ENCODE results near the gene DHCR24.
"Not testable (repeated sequence)": the region's sequence is repeated elsewhere in the genome, so short reads cannot be mapped to it uniquely, and the experiment has no call there.

DHCR24 gene

GRCh38 chr1:54886724-54887664 lies at the start of gene DHCR24:
DHCR24 (minus strand) TSS chr1:54887195; CDS start chr1:54887119, 76 bp downstream.
- DNase-seq (ENCODE audit: extremely low read depth, low read depth) = no peak
- peak within 1 kb of the TSS; percentile 84 for H3K4me3 ChIP-seq (replicated peaks; ENCODE audit: low read depth, low read length)
- no peak for TF ChIP-seq CTCF (IDR thresholded peaks at IDR 0.05; ENCODE audit: low read depth, low read length, missing control alignments)

GRCh38 chr1:54936791-54937190 lies 49.8 kb upstream of the DHCR24 start:
- no peak for DNase-seq (ENCODE audit: extremely low read depth, low read depth)
- no peak for TF ChIP-seq CTCF (IDR thresholded peaks at IDR 0.05; ENCODE audit: low read depth, low read length, missing control alignments)
- no peak overlapping the region for H3K4me3 ChIP-seq (replicated peaks; ENCODE audit: low read depth, low read length)

GRCh38 chr1:54934869-54935268 lies 47.9 kb upstream of the DHCR24 start:
- H3K4me3 ChIP-seq (replicated peaks; ENCODE audit: low read depth, low read length) = no peak overlapping the region
- peak; percentile 85 for DNase-seq (ENCODE audit: extremely low read depth, low read depth)
- no peak for TF ChIP-seq CTCF (IDR thresholded peaks at IDR 0.05; ENCODE audit: low read depth, low read length, missing control alignments)

GRCh38 chr1:54934081-54934480 lies 47.1 kb upstream of the DHCR24 start:
- not testable (repeated sequence) for H3K4me3 ChIP-seq (replicated peaks; ENCODE audit: low read depth, low read length)

GRCh38 chr1:54931275-54931840 lies 44.4 kb upstream of the DHCR24 start:
- no peak for TF ChIP-seq CTCF (IDR thresholded peaks at IDR 0.05; ENCODE audit: low read depth, low read length, missing control alignments)
- DNase-seq (ENCODE audit: extremely low read depth, low read depth) = no peak
- no peak overlapping the region for H3K4me3 ChIP-seq (replicated peaks; ENCODE audit: low read depth, low read length)

More at GRCh38 chr1:54934081-54934480, 47.1 kb upstream of the DHCR24 start:
- DNase-seq (ENCODE audit: extremely low read depth, low read depth) = not testable (repeated sequence)

- DNase-seq (ENCODE audit: extremely low read depth, low read depth) = no peak
- TF ChIP-seq CTCF (IDR thresholded peaks at IDR 0.05; ENCODE audit: low read depth, low read length, missing control alignments) = no peak
- no peak overlapping the region for H3K4me3 ChIP-seq (replicated peaks; ENCODE audit: low read depth, low read length)
These were observed 42.7 kb upstream of the DHCR24 start for GRCh38 chr1:54929700-54930099.

- DNase-seq (ENCODE audit: extremely low read depth, low read depth) = no peak
- no peak overlapping the region for H3K4me3 ChIP-seq (replicated peaks; ENCODE audit: low read depth, low read length)
- TF ChIP-seq CTCF (IDR thresholded peaks at IDR 0.05; ENCODE audit: low read depth, low read length, missing control alignments) = no peak
These were observed 41.3 kb upstream of the DHCR24 start for GRCh38 chr1:54928327-54928726.

Measured in HFF-Myc (cell line).